Neural cell (in vitro differentiated cells): ENCODE results near the gene TNFAIP3. TPM values are rescaled to one million over a fixed set of nuclear protein-coding genes. Genes with fewer than 3 reads are reported as not detected.

Experiments
- H2AFZ ChIP-seq: fragments of 200-600, 300-800 bp; sonication (generic), shearing (Covaris generic); 2 replicates; pipeline ENCODE4 v1.6.0; 2014; ENCODE audit warnings: low read depth, mild to moderate bottlenecking, antibody characterized with exemption, low read length, moderate library complexity
- H3F3A ChIP-seq: fragments of 200-600 bp; shearing (Covaris generic); 2 replicates; pipeline ENCODE4 v1.6.1; 2016; ENCODE audit warnings: mild to moderate bottlenecking, moderate library complexity, mixed read lengths, antibody characterized with exemption, low read length; ENCODE audit not compliant: insufficient read depth, poor library complexity, severe bottlenecking
- H3K27ac ChIP-seq: fragments of 200-600, 300-800 bp; sonication (generic), shearing (Covaris generic); 2 replicates; pipeline ENCODE4 v1.5.1; 2014; ENCODE audit warnings: mild to moderate bottlenecking, low read length, moderate library complexity
- H3K27me3 ChIP-seq: fragments of 300-800, 200-600 bp; sonication (generic), shearing (Covaris generic); 2 replicates; pipeline ENCODE4 v1.6.0; 2014; ENCODE audit warnings: mild to moderate bottlenecking, low read depth, low read length, moderate library complexity; ENCODE audit not compliant: insufficient read depth
- H3K36me3 ChIP-seq: fragments of 300-800, 200-600 bp; sonication (generic), shearing (Covaris generic); 2 replicates; pipeline ENCODE4 v1.5.1; 2014; ENCODE audit warnings: mild to moderate bottlenecking, antibody characterized with exemption, low read length, moderate library complexity; ENCODE audit not compliant: insufficient read depth
- H3K4me2 ChIP-seq: fragments of 300-800, 200-600 bp; sonication (generic), shearing (Covaris generic); 2 replicates; pipeline ENCODE4 v1.6.0; 2014; ENCODE audit warnings: mild to moderate bottlenecking, low read length
- H3K4me3 ChIP-seq: fragments of 300-800, 200-600 bp; sonication (generic), shearing (Covaris generic); 2 replicates; pipeline ENCODE4 v1.5.1; 2014; ENCODE audit warnings: mild to moderate bottlenecking, low read length, moderate library complexity
- H3K79me2 ChIP-seq: fragments of 200-600 bp; shearing (Covaris generic); replicated peaks from 2 replicates; pipeline ENCODE4 v1.6.0; 2014; ENCODE audit warnings: mild to moderate bottlenecking, low read length, moderate library complexity; ENCODE audit not compliant: insufficient read depth
- H3K9ac ChIP-seq: fragments of 300-800, 200-600 bp; sonication (generic), shearing (Covaris generic); 2 replicates; pipeline ENCODE4 v1.6.1; 2016; ENCODE audit warnings: mild to moderate bottlenecking, low read length, mixed read lengths
- H3K9me2 ChIP-seq: fragments of 200-600 bp; shearing (Covaris generic); 2 replicates; pipeline ENCODE4 v1.6.1; 2016; ENCODE audit warnings: mild to moderate bottlenecking, low read length, mixed read lengths; ENCODE audit not compliant: insufficient read depth
- H3K9me3 ChIP-seq: fragments of 200-600, 300-800 bp; sonication (generic), shearing (Covaris generic); 2 replicates; pipeline ENCODE4 v1.6.1; 2016; ENCODE audit warnings: mild to moderate bottlenecking, mixed run types, low read length, moderate library complexity, mixed read lengths
- H4K20me1 ChIP-seq: fragments of 200-600 bp; shearing (Covaris generic); 2 replicates; pipeline ENCODE4 v1.6.1; 2016; ENCODE audit warnings: mild to moderate bottlenecking, mixed run types; ENCODE audit not compliant: insufficient read depth
- CTCF ChIP-seq: fragments of 450-650 bp; IDR thresholded peaks from 2 replicates; pipeline ENCODE4 v1.5.1; 2014; ENCODE audit warnings: antibody characterized with exemption, mild to moderate bottlenecking, moderate library complexity; ENCODE audit not compliant: poor library complexity, severe bottlenecking
- EP300 ChIP-seq: fragments of 450-650 bp; conservative IDR thresholded peaks from 2 replicates; pipeline ENCODE4 v1.6.1; 2014; ENCODE audit warnings: antibody characterized with exemption, mild to moderate bottlenecking, moderate library complexity; ENCODE audit not compliant: poor library complexity, severe bottlenecking
- EZH2 ChIP-seq: fragments of 200-600, 300-800 bp; shearing (Covaris generic), sonication (generic); IDR thresholded peaks from 2 replicates; pipeline ENCODE4 v1.6.1; 2014; ENCODE audit warnings: antibody characterized with exemption, low read length, borderline replicate concordance, mild to moderate bottlenecking; ENCODE audit not compliant: insufficient read depth, poor library complexity, severe bottlenecking
- MXI1 ChIP-seq: fragments of 450-650 bp; conservative IDR thresholded peaks from 2 replicates; pipeline ENCODE4 v1.6.1; 2014; ENCODE audit warnings: antibody characterized with exemption, mild to moderate bottlenecking; ENCODE audit not compliant: poor library complexity, severe bottlenecking
- POLR2AphosphoS5 ChIP-seq: IDR thresholded peaks from 2 replicates; pipeline ENCODE4 v1.6.1; 2012
- RAD21 ChIP-seq: fragments of 450-650 bp; conservative IDR thresholded peaks from 2 replicates; pipeline ENCODE4 v1.6.1; 2014; ENCODE audit warnings: antibody characterized with exemption, mild to moderate bottlenecking, moderate library complexity
- REST ChIP-seq: IDR thresholded peaks from 2 replicates; pipeline ENCODE4 v1.6.1; 2012; ENCODE audit warnings: borderline replicate concordance
- SMC3 ChIP-seq: fragments of 450-650 bp; conservative IDR thresholded peaks from 2 replicates; pipeline ENCODE4 v1.6.1; 2014; ENCODE audit warnings: antibody characterized with exemption, mild to moderate bottlenecking, moderate library complexity; ENCODE audit not compliant: poor library complexity
- TAF1 ChIP-seq: IDR thresholded peaks from 2 replicates; pipeline ENCODE4 v1.6.1; 2012; ENCODE audit warnings: low read depth
- polyA plus RNA-seq: library from polyadenylated mRNA; depleted of rRNA; stranded (reverse); fragments of >200 nt; gene quantifications from 2 replicates; pipeline ENCODE4 v1.2.3, GENCODE V29; 2014

TNFAIP3 gene
- polyA plus RNA-seq, 1 donor from 2014 or later = 0.20 TPM

GRCh38 chr6:137848672-137849071 lies 18.4 kb upstream of the TNFAIP3 start:
- Histone ChIP-seq H3K36me3 (no peaks in the 10 kb centered on the region), H2AFZ (no peak overlapping the region), H3K4me3 (no peak overlapping the region), H3K27ac (no peak overlapping the region), H4K20me1 (no peaks in the 10 kb centered on the region), H3K9me2 (no peaks in the 10 kb centered on the region), H3K9me3 (no peaks in the 10 kb centered on the region), H3K4me2 (no peak overlapping the region), H3F3A (no peaks in the 10 kb centered on the region), H3K79me2 (no peaks in the 10 kb centered on the region), H3K9ac (no peak overlapping the region), H3K27me3 (no peaks in the 10 kb centered on the region)
- TF ChIP-seq CTCF (no peak), REST (no peak), EZH2 (no peak), TAF1 (no peak), MXI1 (no peak), EP300 (no peak), POLR2AphosphoS5 (no peak)

DNA sequence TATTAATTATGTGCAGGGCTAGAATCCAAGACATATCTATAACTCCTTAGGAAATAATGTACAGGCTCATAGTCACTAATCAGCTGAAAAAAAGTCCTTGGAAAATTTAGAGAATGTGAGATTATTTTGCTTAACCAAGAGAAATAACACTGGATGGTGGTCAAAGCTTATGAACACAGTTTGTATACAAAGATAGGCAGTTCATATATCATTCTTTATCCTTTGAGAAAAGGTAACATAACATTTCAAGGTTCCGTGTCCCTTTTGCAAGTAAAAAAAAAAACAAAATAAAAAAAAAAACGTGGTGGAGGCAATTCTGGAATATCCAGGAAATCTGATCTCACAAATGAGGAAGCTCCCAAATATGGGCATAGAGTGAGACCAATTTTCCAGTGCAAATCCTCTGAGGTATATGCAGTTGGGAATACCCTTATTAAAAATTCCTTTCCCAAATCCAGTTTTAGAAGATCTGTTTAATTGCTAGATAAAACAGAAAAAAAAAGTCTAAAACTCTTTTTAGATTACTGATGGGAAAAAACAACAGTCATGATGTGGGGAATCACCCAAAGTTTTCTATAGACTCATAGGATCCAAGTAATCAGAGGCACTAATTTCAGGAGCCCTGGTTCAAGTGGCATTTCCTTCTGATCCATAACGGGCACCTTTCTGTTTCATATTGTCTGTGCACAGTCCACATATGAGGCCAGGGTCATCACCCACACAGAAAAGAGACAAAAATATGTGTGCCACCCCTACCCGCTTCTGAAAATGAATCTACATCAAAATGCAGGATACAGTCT lies 17.7 kb upstream of the TNFAIP3 start:
- H3K4me3 ChIP-seq = no peak overlapping the region
- H3K9me2 ChIP-seq = no peaks in the 10 kb centered on the region
- H3K27me3 ChIP-seq = no peaks in the 10 kb centered on the region
- H3K79me2 ChIP-seq = no peaks in the 10 kb centered on the region
- no peaks in the 10 kb centered on the region for H3K36me3 ChIP-seq
- no peak overlapping the region for H3K4me2 ChIP-seq
- H3F3A ChIP-seq = no peaks in the 10 kb centered on the region
- no peak overlapping the region for H3K9ac ChIP-seq
- H4K20me1 ChIP-seq = no peaks in the 10 kb centered on the region
- H3K9me3 ChIP-seq = no peaks in the 10 kb centered on the region
- no peak overlapping the region for H3K27ac ChIP-seq
- no peak overlapping the region for H2AFZ ChIP-seq
- no peak for TF ChIP-seq MXI1
- TF ChIP-seq TAF1 = no peak
- no peak for TF ChIP-seq EZH2
- no peak for TF ChIP-seq RAD21
- TF ChIP-seq POLR2AphosphoS5 = no peak
- no peak for TF ChIP-seq CTCF
- no peak for TF ChIP-seq EP300
- TF ChIP-seq REST = no peak
- TF ChIP-seq SMC3 = no peak
